HG03139 (cell line): Measurements from ENCODE around the gene OPN1LW.
"Not testable (repeated sequence)": the region's sequence is repeated elsewhere in the genome, so short reads cannot be mapped to it uniquely, and the experiment has no call there.

ENCODE experiments used
- ATAC-seq: cut with Tn5 transposase; IDR thresholded peaks from one replicate; pipeline ENCODE4 v1.9.1; 2021; ENCODE audit not compliant: unreplicated experiment

OPN1LW gene

DNA sequence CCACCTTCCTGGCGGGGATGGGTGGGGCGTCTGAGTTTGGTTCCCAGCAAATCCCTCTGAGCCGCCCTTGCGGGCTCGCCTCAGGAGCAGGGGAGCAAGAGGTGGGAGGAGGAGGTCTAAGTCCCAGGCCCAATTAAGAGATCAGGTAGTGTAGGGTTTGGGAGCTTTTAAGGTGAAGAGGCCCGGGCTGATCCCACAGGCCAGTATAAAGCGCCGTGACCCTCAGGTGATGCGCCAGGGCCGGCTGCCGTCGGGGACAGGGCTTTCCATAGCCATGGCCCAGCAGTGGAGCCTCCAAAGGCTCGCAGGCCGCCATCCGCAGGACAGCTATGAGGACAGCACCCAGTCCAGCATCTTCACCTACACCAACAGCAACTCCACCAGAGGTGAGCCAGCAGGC, at the start of gene OPN1LW:
Gene OPN1LW (plus strand): TSS at position 234 of the 400 bp plus-strand sequence. CDS start 41 bp downstream, at position 275.
- ATAC-seq, result not testable (repeated sequence)

DNA sequence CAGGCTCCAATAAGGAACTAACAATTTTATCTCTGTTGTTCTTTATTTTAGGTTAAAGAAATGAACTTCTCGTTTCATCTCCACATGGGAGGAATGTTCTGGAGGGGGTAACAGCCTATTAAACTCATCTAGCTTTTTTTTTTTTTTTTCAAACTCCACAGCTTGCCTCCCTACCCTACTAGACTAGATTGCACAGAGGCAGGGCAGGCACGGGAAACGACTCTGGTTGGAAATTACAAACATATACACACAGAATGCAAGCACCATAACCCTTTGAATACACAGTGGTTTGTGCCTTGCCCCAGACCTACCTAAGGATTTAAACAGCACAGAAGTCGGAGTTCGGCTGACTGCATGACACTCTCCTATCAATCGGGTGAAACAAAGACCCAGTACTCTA, 49.2 kb upstream of the OPN1LW start:
- no peak for ATAC-seq

DNA sequence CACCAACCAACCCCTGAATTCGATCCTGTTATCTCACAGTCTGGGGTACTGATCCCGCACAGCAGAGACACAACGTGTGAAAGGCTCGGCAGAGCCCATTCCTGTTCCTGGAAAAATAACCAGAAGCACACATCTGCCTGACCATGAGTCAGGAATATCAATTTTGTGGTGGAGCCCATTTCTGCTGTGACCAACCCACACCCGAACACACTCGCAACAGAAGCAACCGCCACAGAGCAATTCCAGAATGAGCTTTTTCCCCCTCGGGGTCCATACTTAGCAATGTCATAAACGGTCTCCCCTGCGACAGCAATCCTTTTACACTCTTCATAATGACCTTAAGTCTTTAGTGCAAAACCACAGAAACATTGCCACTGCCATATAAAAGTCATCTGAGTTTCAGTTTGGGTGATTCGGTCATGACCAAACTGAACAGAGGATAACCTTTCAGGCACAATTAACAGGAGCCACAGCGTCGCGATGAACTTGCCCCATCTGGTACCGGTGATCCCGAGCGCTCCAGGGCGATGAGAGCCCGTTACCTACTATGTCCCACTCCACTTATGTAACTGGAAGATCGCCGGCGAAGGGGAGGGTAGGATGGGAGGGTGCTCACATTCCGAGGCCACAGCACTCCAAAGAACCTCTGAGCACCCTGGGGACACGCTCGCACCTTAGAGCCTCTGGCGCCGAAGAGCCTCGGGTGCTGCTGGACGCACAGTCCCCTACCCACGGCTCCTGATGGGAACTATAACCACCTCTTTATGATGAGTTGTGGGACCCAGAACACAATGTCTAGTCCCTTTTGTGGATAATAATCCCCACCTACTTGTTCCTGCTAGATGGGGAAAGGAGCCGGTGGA, 47.7 kb upstream of the OPN1LW start:
- no peak for ATAC-seq

DNA sequence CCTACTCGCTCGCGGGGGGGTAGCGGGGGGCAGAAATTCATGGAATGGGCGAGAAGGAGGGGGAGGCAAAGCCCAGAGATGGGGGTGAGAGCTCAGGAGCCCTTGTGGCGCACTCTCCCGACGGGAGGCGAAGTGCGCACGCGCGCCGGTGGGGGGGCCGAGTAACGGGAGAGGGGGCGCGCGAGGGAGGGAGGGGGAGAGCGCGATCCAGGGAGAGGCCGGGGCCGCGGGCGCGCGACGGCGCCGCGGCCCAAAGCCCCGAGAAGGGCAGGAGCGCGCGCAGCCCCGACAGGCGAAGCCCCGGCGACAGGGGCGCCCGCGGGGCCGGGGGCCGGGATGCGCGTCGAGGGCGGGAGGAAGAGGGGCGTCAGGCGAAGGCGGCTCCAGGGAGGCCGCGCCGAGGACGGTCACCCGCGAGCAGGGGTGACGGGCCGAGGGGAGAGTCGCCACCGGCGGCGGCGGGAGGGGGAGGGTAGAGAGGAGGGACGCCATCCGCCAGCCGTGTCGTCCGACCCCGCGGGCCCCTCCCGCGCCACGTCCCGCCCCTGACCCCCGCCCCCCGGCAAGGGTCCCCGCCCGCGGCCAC, 46.9 kb upstream of the OPN1LW start:
- ATAC-seq, result peak; percentile 35

DNA sequence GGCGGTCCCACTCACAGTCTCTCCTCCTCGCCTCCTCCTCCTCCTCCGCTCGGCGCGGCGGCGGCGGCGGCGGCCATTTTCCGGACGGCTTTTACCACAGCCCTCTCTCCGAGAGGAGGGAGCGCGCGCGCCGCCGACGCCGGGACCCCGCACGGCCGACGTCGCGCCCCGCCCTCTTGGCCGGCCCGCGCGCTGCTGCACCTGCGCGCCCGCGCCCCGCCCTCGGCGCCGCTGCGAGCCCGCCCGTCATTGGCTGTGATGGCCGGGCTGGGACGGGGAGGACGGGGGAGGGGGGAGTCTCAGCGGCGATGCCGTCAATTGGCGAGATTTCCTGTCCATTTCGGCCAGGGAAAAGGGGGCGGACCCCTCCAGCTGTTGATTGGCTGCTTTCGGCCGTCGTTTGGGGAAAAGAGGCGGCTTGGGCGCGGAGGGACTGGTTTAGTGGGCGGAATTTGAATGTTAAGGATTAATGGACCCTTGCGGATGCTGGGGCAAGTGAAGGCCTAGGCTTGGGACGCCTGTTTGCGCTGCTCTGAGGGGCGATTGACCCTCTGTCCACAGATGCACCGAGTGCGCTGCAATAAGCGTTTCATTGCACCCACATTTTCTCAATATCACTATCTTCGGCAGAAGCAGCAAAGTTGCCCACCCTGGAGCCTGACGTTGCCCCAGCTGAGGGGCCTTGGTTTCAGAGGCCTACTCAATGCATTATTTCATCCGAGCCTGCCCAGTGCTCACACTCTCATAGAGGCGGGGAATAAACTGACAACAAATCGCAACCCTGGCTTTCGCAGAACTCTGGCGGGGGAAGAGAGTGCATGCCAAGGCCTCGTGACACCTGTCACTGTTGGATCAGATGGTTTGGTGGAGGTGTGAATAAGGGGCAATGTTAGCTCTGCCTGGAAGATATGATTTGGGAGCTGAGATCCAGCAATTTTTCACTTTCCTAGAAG, 46.2 kb upstream of the OPN1LW start, which contains the start of gene MECP2:
Gene MECP2 (minus strand): TSS at position 129 of the 953 bp plus-strand sequence.
- ATAC-seq, result peak; percentile 83

DNA sequence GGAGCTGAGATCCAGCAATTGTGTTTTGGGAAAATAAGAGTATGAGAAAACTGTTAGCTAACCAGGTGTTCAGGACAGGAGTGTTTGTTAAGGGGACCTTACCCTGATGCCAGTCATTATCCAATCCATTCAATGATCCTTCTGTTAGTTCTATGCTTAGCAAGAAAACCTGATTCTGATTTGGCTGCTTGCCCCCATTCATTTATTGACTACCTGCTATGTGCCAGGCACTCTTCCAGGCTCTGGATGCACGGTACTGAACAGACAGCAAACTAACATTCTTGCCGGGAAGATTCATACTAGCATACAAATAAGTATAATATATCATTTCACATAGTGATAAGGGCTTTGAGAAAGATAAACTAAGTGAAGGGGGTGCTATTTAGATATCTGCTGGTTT, 45.5 kb upstream of the OPN1LW start:
- no peak for ATAC-seq

DNA sequence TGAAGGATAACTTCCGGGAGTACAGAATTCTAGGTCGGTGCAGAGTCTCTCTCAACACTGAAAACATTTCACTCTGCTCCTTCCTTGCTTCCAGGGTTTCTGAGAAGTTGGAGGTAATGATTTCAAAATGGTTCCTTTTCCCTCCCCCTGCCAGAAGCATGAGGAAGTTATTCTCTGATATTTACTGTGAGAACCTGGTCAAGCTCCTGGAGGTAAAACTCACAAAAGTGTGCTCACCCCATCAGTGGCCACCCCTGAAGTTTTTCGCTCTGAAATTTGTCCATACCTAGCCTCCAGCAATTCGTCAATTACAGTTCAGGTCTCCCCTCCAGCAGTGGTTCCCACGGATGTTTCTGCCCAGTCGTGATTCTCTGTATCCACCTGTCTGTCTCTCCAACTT, 30.3 kb upstream of the OPN1LW start:
- no peak for ATAC-seq

DNA sequence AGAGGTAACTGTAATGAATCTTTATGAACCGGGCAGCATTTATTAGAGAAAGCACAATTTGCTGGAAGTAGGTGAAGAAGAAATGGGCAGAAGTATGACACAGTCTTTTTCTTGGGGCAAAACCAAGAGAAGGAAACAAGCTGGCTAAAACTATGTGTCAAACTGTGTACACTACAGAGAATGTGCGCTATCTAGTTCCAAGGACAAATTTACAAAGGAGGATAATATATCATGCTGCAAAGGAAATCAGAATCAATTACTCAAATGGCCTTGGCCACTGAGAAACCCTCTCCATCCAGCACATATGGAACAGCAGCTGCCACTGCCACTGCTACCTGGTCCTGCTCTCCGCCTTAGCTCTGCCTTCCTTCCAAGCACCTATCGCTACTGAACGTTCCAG, 29.4 kb upstream of the OPN1LW start:
- no peak for ATAC-seq

DNA sequence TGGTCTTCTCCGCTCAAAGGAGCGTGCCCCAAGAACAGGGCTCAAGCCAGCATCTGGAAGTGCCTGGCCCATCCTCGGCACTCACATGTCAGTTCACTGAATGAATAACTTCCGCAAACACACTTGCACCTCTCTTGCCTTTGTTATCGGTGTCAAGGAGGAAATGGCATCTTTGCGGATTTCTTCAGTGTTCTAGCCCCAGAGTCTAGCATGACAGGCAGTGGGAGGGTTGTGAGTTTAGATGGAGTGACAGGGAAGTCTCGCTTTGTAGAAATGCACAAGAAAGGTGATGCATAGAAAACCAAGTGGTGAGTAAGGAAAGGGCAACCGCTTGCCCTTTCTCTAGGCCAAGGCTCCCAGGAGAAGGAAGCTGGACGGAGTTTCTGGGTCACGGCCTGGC, 29.0 kb upstream of the OPN1LW start:
- ATAC-seq, result no peak

DNA sequence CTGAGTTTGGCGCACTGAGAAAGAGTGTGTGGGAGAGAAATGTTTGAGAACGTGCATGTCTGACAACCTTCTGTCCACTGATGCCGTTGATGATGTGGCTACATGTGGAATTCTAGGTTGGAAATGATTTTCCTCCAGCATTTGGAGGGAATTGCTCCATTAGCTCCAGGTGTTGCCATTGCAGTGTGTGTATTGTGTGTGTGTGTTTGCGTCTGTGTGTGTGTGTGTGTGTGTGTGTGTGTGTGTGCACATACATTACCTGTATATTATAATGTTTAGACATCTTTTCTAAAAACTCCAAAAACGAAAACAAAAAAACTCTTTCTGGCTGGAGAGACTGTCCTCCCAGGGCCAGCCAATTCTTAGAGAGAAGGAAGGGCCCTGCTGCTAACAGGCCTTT, 28.3 kb upstream of the OPN1LW start:
- ATAC-seq, result no peak

DNA sequence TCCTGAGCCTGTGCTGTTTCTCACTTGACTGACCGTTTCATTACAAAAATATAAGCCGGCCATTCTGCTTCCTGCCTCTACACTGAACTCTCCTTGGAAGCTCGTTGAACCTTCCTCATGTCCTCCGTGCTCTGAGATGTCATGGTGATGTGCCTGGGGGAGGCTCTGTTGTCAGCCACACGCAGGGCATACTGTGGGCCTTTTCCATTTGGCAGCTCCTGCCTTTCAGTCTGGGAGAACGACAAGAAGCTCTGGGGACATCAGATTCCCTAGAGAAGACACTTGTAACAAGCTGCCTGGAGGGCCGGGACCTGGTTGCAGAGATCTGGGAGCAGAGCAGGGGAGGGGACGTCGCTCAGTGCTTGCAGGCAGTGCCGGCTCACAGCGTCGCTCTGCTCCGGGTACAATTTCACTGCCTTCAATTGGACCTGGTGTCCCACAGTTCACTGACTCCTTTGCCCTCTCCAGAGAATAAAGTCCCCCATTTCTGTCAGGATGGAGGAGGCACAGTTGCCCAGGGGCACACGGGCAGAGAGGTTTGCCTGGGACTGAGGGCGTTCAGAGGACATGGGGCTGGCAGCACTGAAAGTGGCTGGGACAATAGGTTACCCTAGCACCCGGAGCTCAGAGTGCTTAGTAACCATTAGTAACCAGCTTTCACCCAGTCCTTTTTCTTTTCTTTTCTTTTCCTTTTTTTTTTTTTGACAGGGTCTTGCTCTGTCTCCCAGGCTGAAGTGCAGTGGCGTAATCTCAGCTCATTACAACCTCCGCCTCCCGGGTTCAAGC, 27.4 kb upstream of the OPN1LW start:
- no peak for ATAC-seq

DNA sequence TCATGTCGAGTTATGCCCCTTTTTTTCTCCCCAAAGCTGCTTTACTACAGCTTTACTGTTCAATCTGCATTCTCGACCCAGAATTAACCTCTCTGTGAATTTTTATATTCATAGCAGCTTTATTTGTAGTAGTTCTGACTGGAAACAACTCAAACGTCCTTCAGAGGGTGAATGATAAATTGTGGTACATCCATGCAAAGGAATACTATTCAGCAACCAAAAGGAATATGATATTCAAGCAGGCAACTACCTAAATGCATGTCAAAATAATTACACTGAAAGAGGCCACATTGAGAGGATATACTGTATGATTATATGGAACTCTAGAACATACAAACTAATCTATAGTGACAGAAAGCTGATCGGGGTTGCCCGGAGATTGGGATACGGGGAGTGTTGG, 26.5 kb upstream of the OPN1LW start:
- no peak for ATAC-seq

DNA sequence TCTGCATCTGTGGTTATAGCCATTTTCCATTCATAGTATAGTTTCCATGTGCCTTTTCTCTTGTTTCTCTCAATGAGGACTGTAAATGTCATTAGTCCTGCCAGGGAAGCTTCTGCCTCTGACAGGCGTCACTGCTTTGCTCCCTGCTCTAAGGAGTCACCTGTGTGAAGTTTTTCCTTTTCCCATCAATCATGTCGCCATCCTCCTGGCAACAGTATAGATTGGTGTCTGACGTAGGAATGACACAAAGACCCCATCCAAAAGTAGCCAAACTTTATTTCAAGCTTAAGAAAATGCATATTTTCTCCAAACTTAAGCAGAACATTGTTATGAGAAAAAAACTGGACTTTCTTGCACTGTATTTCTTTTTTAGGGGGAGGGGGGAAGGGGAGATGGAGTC, 23.5 kb upstream of the OPN1LW start:
- ATAC-seq, result no peak

DNA sequence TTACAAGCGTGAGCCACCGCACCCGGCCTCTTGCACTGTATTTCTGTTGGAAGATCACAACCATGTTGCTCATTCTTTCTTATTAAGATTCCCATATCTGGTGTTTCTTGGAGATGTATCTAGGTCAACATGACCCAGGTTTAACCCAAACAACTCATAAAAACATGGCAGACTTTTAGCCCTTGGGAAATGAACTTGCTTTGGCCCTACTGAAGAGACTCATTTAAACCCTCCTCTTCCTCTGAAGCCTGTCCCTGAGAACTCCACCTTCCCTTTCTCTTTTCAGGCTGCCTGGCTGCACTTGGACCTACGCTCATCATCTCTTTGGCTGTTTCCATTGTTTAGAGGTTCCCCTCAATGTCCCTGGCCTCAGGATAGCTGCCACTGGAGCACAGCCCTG, 22.8 kb upstream of the OPN1LW start:
- ATAC-seq, result no peak

DNA sequence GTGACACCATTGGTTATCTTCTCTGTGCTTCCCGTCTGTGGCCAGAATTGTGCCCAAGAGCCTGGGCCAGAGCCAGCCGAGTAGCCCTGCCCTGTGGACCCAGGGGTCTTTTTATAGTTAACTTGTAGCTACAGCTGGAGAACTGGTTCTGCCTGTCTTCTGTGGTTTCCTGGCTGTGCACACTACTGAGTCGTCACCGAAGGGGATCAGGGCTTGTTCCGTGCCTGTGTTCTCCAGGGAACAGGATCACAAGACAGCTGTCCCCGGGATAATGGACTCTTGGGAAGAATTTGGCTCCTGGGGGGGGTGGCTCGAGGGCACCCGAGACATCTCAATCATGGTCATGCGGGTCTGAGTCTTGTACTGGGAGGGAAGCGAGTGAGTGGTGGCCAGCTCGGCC, 22.1 kb upstream of the OPN1LW start:
- no peak for ATAC-seq

DNA sequence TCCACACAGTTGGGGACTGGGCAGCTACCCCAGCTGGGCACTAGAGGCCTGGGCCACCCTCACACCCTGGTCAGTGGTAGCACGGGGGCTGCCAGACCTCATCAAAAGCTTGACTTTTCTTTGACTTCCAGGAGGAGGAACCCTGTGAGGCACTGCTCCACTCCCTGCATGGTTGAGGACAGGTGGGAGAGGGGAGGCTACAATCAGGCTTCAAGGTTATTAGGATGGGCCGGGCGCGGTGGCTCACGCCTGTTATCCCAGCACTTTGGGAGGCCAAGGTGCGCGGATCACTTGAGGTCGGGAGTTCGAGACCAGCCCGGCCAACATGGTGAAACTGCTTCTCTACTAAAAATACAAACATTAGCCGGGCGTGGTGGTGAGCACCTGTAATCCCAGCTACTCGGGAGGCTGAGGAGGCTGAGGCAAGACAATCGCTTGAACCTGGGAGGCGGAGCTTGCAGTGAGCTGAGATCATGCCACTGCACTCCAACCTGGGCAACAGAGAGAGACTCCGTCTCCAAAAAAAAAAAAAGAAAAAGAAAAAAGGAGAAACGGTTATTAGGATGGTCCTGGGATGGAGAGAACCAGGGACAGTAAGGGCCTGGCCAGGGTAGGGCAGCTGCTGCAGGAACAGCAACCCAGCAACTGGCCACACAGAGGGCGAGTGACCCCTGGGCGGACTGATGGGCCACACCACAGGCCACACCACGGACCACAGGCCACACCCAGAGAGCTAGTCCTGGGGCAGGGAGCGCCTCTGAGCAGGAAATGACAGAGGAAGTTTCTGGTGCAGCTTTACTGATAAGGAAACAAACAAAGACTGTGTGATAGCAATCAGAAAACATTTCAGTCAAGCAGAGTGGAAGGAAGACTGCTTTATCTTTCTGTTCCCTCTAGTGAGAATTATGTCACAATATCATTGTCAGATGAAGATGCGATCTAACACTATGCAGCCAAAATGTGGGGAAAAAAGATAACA, 20.5 kb upstream of the OPN1LW start:
- no peak for ATAC-seq

DNA sequence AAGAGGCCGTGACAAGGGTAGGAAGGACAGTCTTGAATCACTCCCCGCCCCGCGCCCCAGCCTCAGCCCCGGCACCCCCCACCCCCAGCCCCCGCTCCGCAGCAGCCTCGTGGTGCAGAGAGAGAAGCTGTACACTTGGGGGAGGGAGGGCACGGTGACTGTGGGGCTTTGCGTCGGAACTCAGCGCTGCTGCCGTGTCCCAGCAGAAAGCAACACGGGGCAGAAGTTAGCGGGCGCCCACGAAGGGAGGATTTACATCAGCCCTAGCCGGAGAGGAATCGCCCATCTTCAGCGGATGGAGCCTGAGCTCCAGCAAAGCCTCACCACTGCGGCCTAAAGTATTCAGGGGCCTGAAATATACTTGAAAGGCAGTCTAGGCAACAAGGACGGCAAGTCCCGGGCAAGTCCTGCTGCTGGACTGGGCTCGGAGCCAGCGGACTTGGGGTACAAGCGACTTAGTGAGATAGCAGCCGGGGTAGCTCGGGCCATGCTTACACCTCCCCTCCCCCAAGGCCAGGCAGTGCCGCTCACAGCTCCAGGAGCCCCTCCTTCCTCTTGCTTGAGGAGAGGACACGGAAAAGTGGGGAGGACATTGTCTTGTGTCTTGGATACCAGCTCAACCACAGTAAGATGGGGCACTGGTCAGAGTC, 18.5 kb upstream of the OPN1LW start:
- no peak for ATAC-seq

DNA sequence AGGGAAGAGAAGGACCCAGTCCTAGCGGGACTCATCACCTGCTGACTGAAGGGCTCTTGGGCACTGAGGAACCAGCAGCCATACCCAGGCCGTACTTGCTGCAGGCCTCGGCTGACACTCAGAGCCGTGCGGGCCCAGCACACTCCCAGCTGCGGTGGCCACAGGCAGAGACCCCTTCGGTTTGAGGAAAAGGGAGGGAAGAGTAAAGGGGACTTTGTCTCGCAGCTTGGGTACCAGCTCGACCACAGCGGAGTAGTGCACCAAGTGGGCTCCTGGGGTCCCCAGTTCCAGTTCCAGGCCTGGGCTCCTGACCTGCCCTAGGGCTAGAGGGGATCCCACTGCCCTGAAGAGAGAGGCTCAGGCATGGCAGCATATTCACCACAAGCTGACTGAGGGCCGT, 17.9 kb upstream of the OPN1LW start:
- ATAC-seq, result no peak

DNA sequence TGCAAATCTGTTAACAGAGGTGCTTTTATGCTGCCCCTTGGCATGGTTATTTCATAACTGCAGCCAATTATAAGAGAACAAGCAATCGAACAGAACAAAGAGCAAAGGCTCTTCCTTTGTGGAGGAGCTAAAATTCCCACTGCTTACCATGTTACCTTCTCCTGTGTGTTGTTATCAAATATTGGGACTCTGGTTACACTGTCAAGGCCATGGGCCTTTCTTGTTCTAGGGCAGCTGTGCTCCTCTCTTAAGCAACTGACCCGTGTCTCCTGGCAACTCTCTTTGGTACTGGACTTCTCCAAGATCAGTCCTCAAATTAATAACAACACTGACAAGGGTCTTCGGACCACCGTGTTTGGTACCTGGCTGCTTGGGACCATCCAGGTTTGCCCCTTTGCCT, 12.1 kb upstream of the OPN1LW start:
- ATAC-seq, result no peak
